ENCODE measurements around the gene MYL9.
"Not testable (repeated sequence)": the region's sequence is repeated elsewhere in the genome, so short reads cannot be mapped to it uniquely, and the experiment has no call there.

MYL9 gene

DNA sequence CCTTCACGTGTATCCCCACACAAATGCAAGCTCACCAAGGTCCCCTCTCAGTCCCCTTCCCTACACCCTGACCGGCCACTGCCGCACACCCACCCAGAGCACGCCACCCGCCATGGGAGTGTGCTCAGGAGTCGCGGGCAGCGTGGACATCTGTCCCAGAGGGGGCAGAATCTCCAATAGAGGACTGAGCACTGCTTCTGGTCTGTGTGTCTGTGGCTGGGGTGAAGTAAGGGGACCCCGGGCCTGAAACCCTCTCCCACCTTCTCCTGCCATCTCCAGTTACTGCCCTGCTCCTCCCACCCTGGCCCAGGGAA lies 8.3 kb downstream of the MYL9 start:
- no peak for DNase-seq (ENCODE audit: low read depth in 2 of 2)

DNA sequence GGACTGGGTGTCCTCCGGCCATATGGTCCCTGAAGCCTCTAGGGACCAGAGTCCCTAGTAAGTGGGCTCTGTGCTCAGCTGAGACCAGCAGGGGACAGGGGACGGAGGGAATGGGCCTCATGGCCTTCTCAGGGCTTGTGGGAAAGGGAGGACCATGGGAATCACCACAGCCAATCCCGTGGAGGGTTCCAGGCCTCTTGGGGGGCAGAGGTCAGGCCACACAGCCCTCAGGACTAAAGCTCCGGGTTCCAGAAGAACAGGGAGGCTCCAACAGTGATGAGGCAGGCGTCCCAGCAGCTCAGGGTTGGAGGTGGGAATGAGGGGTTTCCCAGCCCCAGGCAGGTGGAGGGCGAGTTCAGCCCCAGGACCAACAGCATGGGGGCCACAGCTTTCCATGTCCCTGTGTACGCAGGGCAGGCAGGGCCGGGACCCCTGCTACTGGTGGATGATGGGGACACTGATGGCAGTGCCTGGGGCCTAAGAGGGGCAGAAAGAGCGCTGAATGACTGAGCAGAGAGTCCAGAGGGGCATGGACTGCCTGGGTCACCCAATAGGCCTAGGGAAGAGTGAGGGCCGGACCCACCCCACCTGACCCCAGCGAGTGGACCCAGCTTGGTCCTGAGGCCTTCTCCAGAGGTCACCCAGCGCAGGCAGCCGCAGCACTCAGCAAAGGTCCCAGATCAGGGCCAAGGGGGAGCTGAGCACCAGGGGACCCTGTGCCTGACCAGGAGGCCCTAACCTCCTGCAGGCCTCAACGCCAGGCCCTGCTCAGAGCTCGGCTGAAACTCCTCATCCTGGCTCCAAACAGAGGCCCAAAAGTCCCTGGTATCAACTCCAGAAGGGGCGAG lies 8.8 kb downstream of the MYL9 start:
- DNase-seq (ENCODE audit: low read depth in 2 of 2) = no peak

DNA sequence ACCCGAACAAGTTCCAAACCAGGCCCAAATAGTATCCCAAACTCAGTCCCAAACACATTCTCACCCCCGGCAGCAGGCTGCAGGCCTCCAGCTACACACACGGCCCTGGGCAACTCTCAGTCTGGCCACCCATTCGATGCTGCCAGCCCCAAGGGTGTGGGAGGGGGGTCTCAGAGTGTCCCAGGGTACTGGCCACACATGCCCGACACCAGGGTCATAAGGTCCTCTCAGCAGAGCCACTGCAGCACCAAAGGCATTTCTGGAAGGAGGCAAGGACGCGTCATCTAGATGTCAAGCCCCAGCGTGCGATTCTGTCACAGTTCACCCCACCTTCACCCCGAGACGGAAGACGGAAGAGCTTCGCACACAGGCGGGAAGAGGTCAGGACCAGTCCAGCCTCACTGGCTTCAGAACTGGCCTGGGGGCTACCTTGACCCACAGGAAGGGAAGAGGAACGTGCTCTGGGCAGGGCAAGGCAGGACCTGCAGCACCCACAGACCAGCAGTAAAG lies 9.5 kb downstream of the MYL9 start:
- DNase-seq (ENCODE audit: low read depth in 2 of 2) = no peak

DNA sequence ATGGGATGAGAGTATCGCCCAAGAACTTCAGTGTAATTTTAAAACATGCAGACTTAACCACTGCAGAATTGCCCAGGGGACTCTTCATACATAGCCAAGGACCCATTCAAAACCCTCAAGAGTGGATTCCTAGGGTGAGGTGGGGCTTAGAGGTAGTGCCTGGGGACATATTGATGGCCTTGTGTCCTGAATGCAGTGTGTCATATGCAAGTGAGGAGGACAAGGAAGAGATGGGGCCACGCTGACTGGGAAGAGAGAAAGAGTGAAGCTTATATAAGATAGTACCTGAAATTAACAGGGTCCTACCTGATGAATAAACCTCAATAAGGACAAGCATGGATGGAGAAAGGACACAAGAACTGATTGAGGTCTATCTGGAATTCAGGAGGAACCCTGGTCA lies 13.9 kb downstream of the MYL9 start:
- no peak for DNase-seq (ENCODE audit: low read depth in 2 of 2)

DNA sequence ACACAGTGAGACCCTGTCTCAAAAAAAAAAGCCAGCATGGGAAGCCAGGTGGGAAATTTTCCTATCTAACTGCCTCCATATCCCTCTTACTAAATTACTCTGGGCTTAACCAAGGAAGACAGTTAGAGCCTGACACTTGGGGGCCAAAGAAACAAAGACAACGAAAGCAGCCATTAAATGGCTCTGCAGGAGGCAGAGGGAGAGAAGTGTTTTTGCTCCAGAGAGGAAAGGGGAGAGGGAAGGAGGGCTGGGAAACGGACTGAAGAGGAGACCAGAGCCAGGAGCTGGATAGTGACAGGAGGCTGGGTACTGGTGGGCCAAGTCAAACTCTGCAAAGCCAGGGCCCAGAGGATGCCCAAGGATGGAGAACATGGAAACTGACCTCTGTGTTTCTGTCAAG lies 21.4 kb downstream of the MYL9 start:
- DNase-seq (ENCODE audit: low read depth in 2 of 2) = no peak

DNA sequence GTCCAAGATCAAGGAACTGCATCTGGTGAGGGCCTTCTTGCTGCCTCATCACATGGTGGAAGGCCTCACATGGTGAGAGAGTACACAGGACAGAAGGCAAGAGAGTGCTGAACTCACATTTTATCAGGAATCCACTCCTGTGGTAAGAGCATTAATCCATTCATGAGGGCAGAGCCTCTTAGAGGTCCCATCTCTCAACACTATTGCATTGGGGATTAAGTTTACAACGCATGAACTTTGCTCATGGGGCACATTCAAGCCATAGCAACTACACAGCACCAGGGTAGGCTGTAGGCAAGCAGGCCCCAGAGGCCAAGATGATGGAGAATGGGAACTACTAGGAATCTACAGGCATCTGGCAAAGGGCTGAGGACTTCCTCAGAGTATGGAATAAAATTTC lies 22.1 kb downstream of the MYL9 start:
- no peak for DNase-seq (ENCODE audit: low read depth in 2 of 2)

DNA sequence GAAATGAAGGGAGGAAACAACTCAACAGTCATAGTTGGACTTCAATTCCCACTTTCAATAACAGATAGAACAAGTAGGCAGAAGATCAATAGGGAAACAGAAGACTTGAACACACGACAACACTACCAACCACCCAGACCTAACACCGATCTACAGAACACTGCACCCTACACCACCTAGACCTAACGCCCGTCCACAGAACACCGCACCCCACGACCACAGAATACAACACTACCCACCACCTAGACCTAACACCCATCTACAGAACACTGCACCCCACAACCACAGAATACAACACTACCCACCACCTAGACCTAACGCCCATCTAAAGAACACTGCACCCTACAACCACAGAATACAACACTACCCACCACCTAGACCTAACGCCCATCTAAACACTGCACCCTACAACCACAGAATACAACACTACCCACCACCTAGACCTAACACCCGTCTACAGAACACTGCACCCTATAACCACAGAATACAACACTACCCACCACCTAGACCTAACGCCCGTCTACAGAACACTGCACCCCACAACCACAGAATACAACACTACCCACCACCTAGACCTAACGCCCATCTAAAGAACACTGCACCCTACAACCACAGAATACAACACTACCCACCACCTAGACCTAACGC lies 22.9 kb downstream of the MYL9 start:
- DNase-seq (ENCODE audit: low read depth in 2 of 2) = not testable (repeated sequence)

DNA sequence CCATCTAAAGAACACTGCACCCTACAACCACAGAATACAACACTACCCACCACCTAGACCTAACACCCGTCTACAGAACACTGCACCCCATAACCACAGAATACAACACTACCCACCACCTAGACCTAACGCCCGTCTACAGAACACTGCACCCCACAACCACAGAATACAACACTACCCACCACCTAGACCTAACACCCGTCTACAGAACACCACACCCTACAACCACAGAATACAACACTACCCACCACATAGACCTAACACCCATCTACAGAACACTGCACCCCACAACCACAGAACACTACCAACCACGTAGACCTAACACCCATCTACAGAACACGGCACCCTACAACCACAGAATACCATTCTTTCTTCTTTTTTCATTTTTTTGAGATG lies 23.4 kb downstream of the MYL9 start:
- DNase-seq (ENCODE audit: low read depth in 2 of 2) = not testable (repeated sequence)

DNA sequence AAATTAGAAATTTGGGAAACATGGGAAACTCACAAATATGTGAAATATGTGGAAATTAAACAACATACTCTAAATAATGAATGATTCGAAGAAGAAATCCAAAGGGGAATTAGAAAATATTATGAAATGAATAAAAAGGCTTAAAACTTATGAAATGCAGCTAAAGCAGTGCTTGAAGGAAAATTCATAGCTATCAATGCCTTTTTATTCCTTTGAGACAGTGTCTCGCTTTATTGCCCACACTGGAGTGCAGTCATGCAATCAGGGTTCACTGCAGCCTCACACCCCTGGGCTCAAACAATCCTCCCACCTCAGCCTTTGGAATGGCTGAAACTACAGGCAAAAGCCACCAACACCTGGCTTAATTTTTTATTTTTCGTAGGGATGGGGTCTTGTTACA lies 24.2 kb downstream of the MYL9 start:
- DNase-seq (ENCODE audit: low read depth in 2 of 2) = no peak

DNA sequence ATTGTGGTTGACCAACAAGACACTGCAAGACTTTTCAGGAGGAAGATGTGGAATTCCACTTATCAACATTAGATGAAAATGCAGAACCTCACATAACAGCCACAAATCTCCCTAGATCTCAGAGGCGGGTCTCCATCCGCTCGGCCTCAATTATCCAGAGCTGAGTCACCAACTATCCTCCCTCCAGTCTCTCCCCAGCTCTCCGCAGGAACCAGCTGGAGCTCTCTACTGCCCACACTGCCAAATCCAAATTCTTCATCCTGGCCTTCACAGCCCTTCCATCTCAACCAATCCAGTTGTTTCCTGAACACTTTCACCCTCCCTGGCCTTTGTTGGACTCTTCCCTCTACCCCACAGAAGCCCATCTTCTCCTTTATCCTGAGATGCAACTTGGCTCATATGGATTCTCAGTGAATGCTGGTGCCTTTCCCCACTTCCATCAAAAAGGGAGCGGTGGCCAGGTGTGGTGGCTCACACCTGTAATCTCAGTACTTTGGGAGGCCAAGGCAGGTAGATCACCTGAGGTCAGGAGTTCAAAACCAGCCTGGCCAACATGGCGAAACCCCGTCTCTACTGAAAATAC lies 28.6 kb downstream of the MYL9 start:
- no peak for DNase-seq (ENCODE audit: low read depth in 2 of 2)

DNA sequence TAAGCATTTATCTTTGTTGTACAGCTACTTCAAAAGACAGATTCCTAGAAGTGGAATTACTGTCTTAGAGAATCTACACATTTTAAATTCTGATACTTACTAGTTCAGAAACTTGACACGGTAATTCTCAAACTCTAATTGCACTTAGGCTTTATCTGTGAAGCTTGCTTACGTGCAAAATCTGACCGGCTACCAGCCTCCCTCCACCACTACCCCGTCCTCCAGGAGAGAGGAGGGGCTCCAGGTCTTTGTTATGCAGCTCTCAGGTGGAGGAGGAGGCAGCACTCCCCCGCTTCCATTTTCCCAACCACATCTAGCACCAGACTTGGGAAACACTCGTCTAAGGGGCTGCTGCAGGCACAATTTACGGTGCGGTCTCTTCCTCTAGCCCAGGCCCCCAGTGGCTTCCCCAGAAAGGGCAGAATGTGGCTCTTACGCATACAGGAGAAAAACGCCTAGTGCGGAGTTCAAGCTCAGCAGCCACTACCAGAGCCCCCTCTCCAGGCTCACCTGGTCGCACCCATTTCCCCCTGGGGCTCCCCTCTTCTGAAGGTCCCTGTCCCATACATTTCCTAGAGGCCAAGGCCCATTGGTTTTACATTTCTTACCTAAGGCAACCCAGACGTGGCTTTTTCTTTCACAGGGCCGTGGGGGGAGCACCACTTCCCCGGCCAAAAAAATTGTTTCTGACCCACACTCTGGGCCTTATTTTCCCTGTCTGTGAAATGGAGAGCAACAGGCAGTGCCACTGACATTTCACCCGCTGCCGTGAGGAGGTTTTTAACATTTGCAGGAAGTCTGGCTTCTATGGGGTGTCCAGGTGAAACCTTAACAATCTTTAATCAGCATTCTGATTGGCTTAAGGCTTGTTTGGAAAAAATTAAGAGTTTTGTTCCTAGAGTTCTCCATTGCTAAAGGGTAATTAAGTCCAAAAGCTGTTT lies 30.5 kb downstream of the MYL9 start:
- no peak for DNase-seq (ENCODE audit: low read depth in 2 of 2)

DNA sequence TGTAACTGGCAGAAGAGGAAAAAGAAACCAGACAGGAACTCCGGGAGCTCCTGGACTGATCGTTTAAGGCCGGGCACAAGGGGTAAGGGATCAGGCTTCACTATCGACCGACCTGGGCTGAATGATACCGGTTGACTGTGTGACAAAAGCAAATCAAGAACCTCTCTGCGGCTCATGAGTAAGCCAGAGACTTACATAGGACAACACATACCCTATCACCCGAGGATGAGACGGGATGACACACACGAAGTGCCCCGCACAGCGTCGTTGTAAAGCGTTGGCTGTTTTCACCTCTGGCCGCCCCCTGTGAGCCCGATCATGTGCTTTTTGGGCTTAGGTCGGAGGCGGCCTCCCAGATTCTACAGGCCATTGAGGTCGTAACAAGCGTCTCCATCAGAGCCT lies 31.4 kb downstream of the MYL9 start:
- peak; percentile 46 to 47 for DNase-seq (ENCODE audit: low read depth in 2 of 2)

DNA sequence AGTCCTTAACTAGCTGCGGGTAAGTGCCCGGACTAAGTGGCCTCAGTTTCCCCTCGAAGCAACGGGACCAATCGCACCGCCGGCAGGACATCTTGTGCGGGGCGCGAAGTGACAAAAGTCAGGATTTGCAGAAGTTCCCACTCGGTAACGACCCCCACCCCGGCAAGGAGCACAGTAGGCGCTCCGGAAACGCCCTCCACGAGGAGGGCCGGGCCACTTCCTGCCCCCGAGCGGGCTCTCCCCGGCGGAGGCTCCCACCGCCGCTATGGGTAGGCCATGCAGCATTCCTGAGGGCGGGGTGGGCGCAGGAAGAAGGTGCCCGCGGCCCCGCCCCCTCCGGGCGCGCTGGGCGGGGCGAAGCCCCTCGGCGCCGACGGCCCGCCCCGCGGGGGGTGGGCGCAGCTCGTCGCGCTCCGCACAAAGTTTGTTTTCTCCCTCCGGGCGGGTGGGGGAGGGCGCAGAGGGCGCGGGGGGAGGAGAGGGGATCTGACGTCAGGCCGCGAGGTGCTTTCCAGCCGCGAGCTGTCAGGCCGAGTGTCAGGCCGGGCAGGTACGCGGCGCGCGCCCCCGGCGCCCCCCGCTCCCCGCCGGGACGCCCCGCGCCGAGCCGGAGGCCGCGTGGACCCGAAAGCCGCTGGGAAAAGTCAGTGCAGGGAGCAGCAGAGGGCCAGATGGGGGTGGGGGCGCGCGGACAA lies 31.9 kb downstream of the MYL9 start, which contains the start of gene TGIF2:
Gene TGIF2 (plus strand): TSS at position 495 of the 695 bp plus-strand sequence. CDS start 5,178 bp downstream, outside the sequence.
- DNase-seq (ENCODE audit: low read depth in 2 of 2) = peak; percentile 78

DNA sequence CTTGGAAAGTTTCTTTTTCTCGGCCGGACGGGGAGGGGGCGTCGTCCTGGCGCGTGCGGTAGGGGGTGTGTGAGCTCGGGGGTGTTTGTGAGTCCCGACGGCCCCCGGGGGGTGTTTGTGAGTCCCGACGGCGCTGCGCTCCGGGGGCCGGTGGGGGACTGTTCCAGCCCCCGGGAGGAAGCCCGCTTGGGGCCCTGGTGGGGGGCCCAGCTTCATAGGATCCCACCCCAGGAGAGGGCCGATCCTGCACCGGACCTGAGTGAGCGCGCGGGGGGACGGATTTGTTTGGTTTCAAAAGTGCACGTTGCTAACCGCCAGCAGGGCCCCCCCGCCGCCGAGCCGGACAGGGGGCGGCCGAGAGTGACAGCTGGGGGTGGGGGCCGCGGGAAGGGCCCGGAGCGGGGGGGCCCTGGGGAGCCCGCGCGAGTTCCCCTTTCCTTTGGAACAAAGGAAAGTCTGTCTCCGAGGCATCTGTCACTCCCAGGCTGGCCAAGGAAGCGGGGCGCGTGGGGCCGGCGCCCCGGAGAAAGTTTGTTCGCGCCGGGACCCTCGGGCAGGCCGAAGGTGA lies 32.6 kb downstream of the MYL9 start:
- DNase-seq (ENCODE audit: low read depth in 2 of 2) = no peak

DNA sequence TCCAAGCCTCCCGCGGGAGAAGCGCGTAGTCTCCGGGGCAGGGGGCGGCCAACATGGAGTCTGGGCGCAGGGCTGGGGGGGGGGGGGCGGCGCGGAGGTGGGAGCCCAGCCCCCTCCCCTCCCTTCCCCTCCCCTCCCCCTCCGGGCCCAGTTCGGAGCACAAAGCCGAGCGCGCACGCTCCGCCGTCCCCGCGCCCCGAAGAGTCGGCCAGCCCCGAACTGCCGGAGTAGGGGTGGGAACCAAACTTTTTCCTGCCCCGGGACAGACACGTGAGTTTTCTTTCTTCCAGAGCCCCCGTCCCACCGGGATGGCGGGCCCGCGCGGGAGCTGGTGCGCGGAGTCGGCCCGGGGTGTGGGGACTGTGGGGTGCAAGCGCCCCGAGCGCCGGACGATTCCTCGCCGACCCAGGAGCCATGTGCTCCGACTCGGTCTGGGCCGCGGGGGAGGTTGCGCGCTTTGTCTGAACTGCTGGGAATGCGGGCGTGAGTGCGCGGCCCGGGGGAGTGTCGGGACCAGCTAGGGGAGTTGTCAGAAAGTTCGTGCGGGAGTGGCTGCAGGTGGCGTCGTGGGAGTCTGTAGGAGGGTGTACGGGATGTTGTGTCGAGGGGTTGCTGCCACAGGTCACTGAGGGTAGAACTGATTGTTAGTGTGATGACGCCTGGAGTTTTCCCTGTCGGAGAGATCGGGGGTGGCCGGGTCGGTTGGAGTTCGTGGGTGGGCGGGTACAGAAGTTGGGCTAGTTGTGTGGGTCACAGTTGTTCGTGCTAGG lies 33.2 kb downstream of the MYL9 start:
- peak; percentile 12 to 36 for DNase-seq (ENCODE audit: low read depth in 2 of 2)

DNA sequence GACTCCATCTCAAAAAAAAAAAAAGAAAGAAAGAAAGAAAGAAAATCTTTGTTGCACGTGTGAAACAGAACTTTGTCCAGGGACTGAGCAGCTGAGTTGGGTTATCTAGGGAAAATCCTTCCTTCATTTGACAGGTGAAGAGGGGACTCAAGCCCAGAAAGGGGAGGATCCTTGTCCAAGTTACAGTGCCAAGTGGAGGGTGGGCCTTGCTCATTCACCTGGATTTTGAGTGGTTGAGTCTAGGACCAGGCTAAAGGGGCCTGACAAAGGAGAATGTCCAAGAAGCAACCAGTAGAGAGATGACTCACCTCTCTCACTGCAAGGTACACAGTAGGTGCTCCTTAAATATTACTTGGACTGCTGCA lies 34.7 kb downstream of the MYL9 start:
- DNase-seq (ENCODE audit: low read depth in 2 of 2) = no peak

DNA sequence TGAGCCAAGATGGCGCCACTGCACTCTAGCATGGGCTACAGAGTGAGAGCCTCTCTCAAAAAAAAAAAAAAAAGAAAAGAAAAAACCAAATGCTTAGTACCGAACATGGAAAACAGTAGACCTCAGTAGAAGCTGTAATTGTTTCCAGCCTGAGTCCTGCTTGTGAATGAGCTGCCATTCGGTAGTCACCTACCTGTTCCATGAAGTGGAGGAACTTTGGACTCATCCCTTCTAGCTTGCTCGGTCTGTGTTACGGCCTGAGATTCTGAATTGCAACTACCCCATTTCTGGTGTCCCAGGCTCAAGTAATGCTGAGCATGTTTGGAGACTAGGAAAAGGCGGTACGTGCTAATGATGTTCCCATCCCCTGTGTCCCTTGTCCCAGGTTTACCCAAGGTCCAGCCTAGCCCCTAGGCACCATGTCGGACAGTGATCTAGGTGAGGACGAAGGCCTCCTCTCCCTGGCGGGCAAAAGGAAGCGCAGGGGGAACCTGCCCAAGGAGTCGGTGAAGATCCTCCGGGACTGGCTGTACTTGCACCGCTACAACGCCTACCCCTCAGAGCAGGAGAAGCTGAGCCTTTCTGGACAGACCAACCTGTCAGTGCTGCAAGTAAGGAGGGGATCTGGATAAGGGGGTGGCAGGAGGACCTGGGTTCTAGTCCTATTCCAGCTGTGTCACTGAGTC lies 37.2 kb downstream of the MYL9 start:
- no peak for DNase-seq (ENCODE audit: low read depth in 2 of 2)

DNA sequence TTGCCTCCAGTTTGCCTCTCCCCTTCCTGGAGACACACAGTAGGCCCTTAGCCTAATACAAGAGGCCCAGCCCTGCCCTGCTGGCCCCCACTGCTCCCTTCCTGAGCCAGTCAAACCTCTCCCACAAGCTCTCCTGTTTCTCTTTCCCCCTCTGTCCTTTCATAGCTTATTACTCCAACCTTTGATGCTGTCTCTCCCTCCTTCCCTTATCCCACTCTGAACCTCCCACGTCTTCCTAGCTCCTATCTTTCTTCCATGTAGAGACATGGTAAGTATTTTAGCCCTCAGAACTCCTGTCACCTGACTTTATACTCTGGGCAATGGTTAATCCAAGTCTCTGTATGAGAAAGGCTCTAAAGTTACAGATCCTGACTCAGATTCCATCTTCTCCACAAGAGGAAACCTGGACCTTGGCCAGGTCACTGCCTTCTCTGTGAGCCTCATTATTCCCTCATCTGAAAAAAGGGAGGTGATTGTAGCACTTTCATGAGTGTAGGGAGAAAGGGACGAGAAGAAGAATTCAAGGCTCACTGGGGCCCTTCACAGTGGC lies 38.8 kb downstream of the MYL9 start:
- DNase-seq (ENCODE audit: low read depth in 2 of 2) = no peak

DNA sequence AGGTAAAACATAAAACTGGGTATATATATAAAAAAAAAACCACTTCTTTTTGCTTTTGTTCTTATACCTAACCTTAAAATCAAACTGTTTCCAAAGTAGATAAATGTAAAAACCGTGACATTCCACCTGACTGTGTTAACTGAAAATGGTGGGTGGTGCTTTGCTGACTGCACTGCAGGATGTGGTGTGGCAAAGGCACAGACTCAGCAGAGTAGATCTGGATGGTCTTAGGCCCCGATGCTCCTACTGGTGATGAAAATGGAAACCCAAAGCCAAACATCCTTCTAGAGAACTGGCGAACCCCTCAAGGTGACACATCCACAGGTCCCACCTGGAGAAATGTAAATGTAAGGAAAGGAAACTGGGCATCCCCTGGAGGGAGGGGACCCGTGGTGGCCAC lies 41.0 kb downstream of the MYL9 start:
- no peak for DNase-seq (ENCODE audit: low read depth in 2 of 2)
